Measurements from ENCODE around the gene TTN. TPM values are rescaled to one million over a fixed set of nuclear protein-coding genes. Genes with fewer than 3 reads are reported as not detected.

The TTN gene
- total RNA-seq, 1 donor from 2014 or later: 4,176 TPM

- intact Hi-C loops (cut with DNase I): no loop called here
- DNase-seq (ENCODE audit: low spot score): no peak
Observed at GRCh38 chr2:178514664-178515063, 292.6 kb downstream of the TTN start.

- no peak for DNase-seq (ENCODE audit: low spot score)
- intact Hi-C loops (cut with DNase I): no loop called here
Observed at GRCh38 chr2:178513876-178514275, 293.3 kb downstream of the TTN start.

GRCh38 chr2:178512484-178512883, 294.7 kb downstream of the TTN start:
- intact Hi-C loops (cut with DNase I): no loop called here
- DNase-seq (ENCODE audit: low spot score): no peak

GRCh38 chr2:178510384-178510783, 296.8 kb downstream of the TTN start:
- DNase-seq (ENCODE audit: low spot score): no peak
- intact Hi-C loops (cut with DNase I): no loop called here

GRCh38 chr2:178508646-178509045, 298.6 kb downstream of the TTN start:
- DNase-seq (ENCODE audit: low spot score): no peak
- intact Hi-C loops (cut with DNase I): no loop called here

- DNase-seq (ENCODE audit: low spot score): no peak
- intact Hi-C loops (cut with DNase I): no loop called here
Observed at GRCh38 chr2:178506949-178507348, 300.3 kb downstream of the TTN start.

GRCh38 chr2:178506524-178506923, 300.7 kb downstream of the TTN start:
- intact Hi-C loops (cut with DNase I): no loop called here

GRCh38 chr2:178506101-178506500, 301.1 kb downstream of the TTN start:
- intact Hi-C loops (cut with DNase I): no loop called here
- no peak for DNase-seq (ENCODE audit: low spot score)

More at GRCh38 chr2:178506524-178506923, 300.7 kb downstream of the TTN start:
- no peak for DNase-seq (ENCODE audit: low spot score)

GRCh38 chr2:178502751-178503150, 304.5 kb downstream of the TTN start:
- intact Hi-C loops (cut with DNase I): no loop called here
- no peak for DNase-seq (ENCODE audit: low spot score)

GRCh38 chr2:178499640-178500039, 307.6 kb downstream of the TTN start:
- DNase-seq (ENCODE audit: low spot score): no peak
- intact Hi-C loops (cut with DNase I): no loop called here

- DNase-seq (ENCODE audit: low spot score): no peak
- intact Hi-C loops (cut with DNase I): no loop called here
Observed at GRCh38 chr2:178498137-178498536, 309.1 kb downstream of the TTN start.

GRCh38 chr2:178496049-178496448, 311.2 kb downstream of the TTN start:
- no peak for DNase-seq (ENCODE audit: low spot score)
- intact Hi-C loops (cut with DNase I): no loop called here

GRCh38 chr2:178491612-178492011, 315.6 kb downstream of the TTN start:
- intact Hi-C loops (cut with DNase I): no loop called here
- no peak for DNase-seq (ENCODE audit: low spot score)

GRCh38 chr2:178485356-178485755, 321.9 kb downstream of the TTN start:
- DNase-seq (ENCODE audit: low spot score): no peak
- intact Hi-C loops (cut with DNase I): no loop called here

GRCh38 chr2:178484245-178485041, 322.8 kb downstream of the TTN start:
- DNase-seq (ENCODE audit: low spot score): no peak
- intact Hi-C loops (cut with DNase I): no loop called here

GRCh38 chr2:178482437-178482836, 324.8 kb downstream of the TTN start:
- DNase-seq (ENCODE audit: low spot score): no peak

GRCh38 chr2:178480227-178481181, 326.7 kb downstream of the TTN start, which contains the start of gene PLEKHA3:
PLEKHA3 (plus strand) TSS chr2:178480457; CDS start chr2:178480870, 413 bp downstream.
- intact Hi-C loops (cut with DNase I): loop anchor here (1.0 kb wide), 1 partner anchor 29 kb away; the partner anchor contains the start of genes PJVK and PRKRA
- peak; percentile 98 for DNase-seq (ENCODE audit: low spot score)

More at GRCh38 chr2:178482437-178482836, 324.8 kb downstream of the TTN start:
- intact Hi-C loops (cut with DNase I): no loop called here

- intact Hi-C loops (cut with DNase I): loop anchor here (1.0 to 5.0 kb wide), 2 partner anchors 28 to 67 kb away; partner anchors contain the start of genes PJVK and PRKRA
- no peak for DNase-seq (ENCODE audit: low spot score)
Observed at GRCh38 chr2:178479758-178480226, 327.4 kb downstream of the TTN start.

- intact Hi-C loops (cut with DNase I): loop anchor here (5.0 kb wide), 1 partner anchor 67 kb away; no protein-coding TSS in a partner anchor
- DNase-seq (ENCODE audit: low spot score): no peak
Observed at GRCh38 chr2:178479275-178479616, 328.0 kb downstream of the TTN start.

All from cardiac septum (tissue), 1 donor.